ENCODE results near the gene MTCL1.

GRCh38 chr18:8816220-8816619, 110.9 kb downstream of the MTCL1 start:
- no peak for TF ChIP-seq CTCF (IDR thresholded peaks at IDR 0.05)
- TF ChIP-seq POLR2A (IDR thresholded peaks at IDR 0.05): no peak
